CD4-positive, CD25-positive, alpha-beta regulatory T cell (primary cell): ENCODE data around the gene OLR1. TPM values are rescaled to one million over a fixed set of nuclear protein-coding genes. Genes with fewer than 3 reads are reported as not detected.

ENCODE experiments used
- ATAC-seq, 2 donors: fragments of 150-1000 bp; cut with Tn5 transposase; one replicate each; pipeline ENCODE4 v1.10.0; 2021; ENCODE audit warnings: low read depth in 2 of 2, moderate number of reproducible peaks in 2 of 2, moderate library complexity in 1 of 2
- DNase-seq, 3 donors: peaks; one replicate each; pipeline versions ENCODE4 v3.0.0 to v3.0.0-alpha.2; 2012 to 2022; ENCODE audit warnings: mixed read lengths in 1 of 3
- H3K27ac ChIP-seq: one replicate; pipeline ENCODE4 v1.7.0; 2013; ENCODE audit warnings: mild to moderate bottlenecking, low read length; ENCODE audit not compliant: insufficient read depth, poor library complexity, severe bottlenecking
- H3K27me3 ChIP-seq: one replicate; pipeline ENCODE4 v1.7.0; 2013; ENCODE audit warnings: low read length; ENCODE audit not compliant: control insufficient read depth, insufficient read depth
- H3K36me3 ChIP-seq: one replicate; pipeline ENCODE4 v1.7.0; 2013; ENCODE audit warnings: mild to moderate bottlenecking, low read length, moderate library complexity; ENCODE audit not compliant: control insufficient read depth, insufficient read depth
- H3K4me1 ChIP-seq: 2 replicates; pipeline ENCODE4 v1.7.0; 2013; ENCODE audit warnings: mild to moderate bottlenecking, low read length; ENCODE audit not compliant: insufficient read depth, control insufficient read depth, poor library complexity, severe bottlenecking
- H3K4me3 ChIP-seq: one replicate; pipeline ENCODE4 v1.7.0; 2013; ENCODE audit warnings: low read depth, mild to moderate bottlenecking, low read length, moderate library complexity
- H3K9me3 ChIP-seq, 2 experiments: 1 replicate in 1 of 2; 2 replicates in 1 of 2; pipeline ENCODE4 v1.7.0; 2013; ENCODE audit warnings: low read length in 2 of 2, mild to moderate bottlenecking in 1 of 2, moderate library complexity in 1 of 2; ENCODE audit not compliant: control insufficient read depth in 2 of 2
- H3K27ac Mint-ChIP-seq, 3 donors: one replicate each; pipeline ENCODE4 v1.8.0; 2020 to 2022; ENCODE audit warnings: mild to moderate bottlenecking in 3 of 3, mixed read lengths in 3 of 3, moderate library complexity in 2 of 3
- H3K27me3 Mint-ChIP-seq: one replicate; pipeline ENCODE4 v1.8.0; 2022; ENCODE audit warnings: mild to moderate bottlenecking, mixed read lengths
- H3K36me3 Mint-ChIP-seq: one replicate; pipeline ENCODE4 v1.8.0; 2020; ENCODE audit warnings: mixed read lengths
- H3K4me1 Mint-ChIP-seq, 4 donors: one replicate each; pipeline ENCODE4 v1.8.0; 2020 to 2022; ENCODE audit warnings: mixed read lengths in 4 of 4, mild to moderate bottlenecking in 1 of 4
- H3K4me3 Mint-ChIP-seq, 4 donors: one replicate each; pipeline ENCODE4 v1.8.0; 2020 to 2022; ENCODE audit warnings: mild to moderate bottlenecking in 4 of 4, mixed read lengths in 4 of 4, moderate library complexity in 3 of 4
- H3K9me3 Mint-ChIP-seq, 7 donors: one replicate each; pipeline ENCODE4 v1.8.0; 2020 to 2022; ENCODE audit warnings: mixed read lengths in 7 of 7, mild to moderate bottlenecking in 3 of 7, moderate library complexity in 2 of 7
- polyA plus RNA-seq, 4 donors: library from polyadenylated mRNA; unstranded; fragments of 300-500 nt; fragmentation: Illumina TruSeq; gene quantifications; one replicate each; pipeline ENCODE4 v1.2.3, GENCODE V29; 2021
- total RNA-seq: library from RNA; stranded (reverse); gene quantifications from one replicate; pipeline ENCODE4 v1.2.3, GENCODE V29; 2022

The OLR1 gene
- total and polyA plus RNA-seq, 5 donors from 2014 or later = not detected

GRCh38 chr12:10130042-10130441, 41.9 kb downstream of the OLR1 start, which contains the start of gene CLEC7A:
CLEC7A (minus strand) TSS chr12:10130199; CDS start chr12:10130082, 117 bp downstream.
- H3K9me3 ChIP-seq = no peaks in the 10 kb centered on the region
- Mint-ChIP-seq H3K4me1 (peaks cover 5 to 14% (median 7%) of the 10 kb centered on the region in 4 donors), H3K27ac (peak within 1 kb of the TSS in 2 of 3 donors; percentile 38 to 53), H3K27me3 (peaks cover 8% of the 10 kb centered on the region), H3K9me3 (peaks cover 0 to 1% (median 0%) of the 10 kb centered on the region in 7 donors), H3K4me3 (peak within 1 kb of the TSS in 1 of 4 donors; percentile 64), H3K36me3 (no peaks in the 10 kb centered on the region)
- H3K4me1 ChIP-seq = peaks cover 5% of the 10 kb centered on the region
- ATAC-seq (peak in 1 of 2 donors; percentile 34), DNase-seq (peak in 1 of 3 donors; percentile 50)
- no peaks in the 10 kb centered on the region for H3K36me3 ChIP-seq
- H3K27ac ChIP-seq = no peak within 1 kb of the TSS
- H3K27me3 ChIP-seq = no peaks in the 10 kb centered on the region
- peak within 1 kb of the TSS; percentile 37 for H3K4me3 ChIP-seq

DNA sequence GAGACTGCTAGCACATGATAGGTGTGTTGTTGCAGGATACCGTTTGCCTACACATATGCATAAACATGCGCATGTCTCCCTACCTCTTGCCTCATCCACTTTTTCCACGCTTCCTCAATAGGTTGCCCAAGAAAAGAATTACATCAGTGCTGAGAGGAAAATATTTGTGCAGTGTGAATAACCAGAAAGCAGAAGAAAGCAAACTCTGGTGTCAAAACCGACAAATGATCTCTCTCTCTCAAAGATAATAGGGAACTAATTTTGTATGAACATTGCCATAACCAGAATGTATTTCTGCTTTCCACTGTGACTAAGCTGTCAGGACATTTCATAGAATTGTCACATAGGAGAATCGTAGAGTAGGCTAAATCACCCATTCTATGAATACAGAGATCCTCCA, 43.2 kb downstream of the OLR1 start:
- no peak overlapping the region for H3K27ac Mint-ChIP-seq
- no peak for ATAC-seq

GRCh38 chr12:10126413-10126812, 45.5 kb downstream of the OLR1 start:
- no peak overlapping the region for H3K27ac Mint-ChIP-seq
- no peak overlapping the region for H3K27ac ChIP-seq
- H3K4me3 Mint-ChIP-seq = no peak overlapping the region
- H3K9me3 ChIP-seq = no peaks in the 10 kb centered on the region
- H3K27me3 ChIP-seq = no peaks in the 10 kb centered on the region
- peaks cover 0 to 1% (median 0%) of the 10 kb centered on the region in 7 donors for H3K9me3 Mint-ChIP-seq
- H3K36me3 ChIP-seq = no peaks in the 10 kb centered on the region
- no peaks in the 10 kb centered on the region for H3K36me3 Mint-ChIP-seq
- peaks cover 5% of the 10 kb centered on the region for H3K4me1 ChIP-seq
- ATAC-seq = no peak
- H3K4me1 Mint-ChIP-seq = peaks cover 5 to 14% (median 7%) of the 10 kb centered on the region in 4 donors
- H3K4me3 ChIP-seq = no peak overlapping the region
- H3K27me3 Mint-ChIP-seq = peaks cover 8% of the 10 kb centered on the region
- DNase-seq = no peak

More for the DNA sequence above, 43.2 kb downstream of the OLR1 start:
- H3K9me3 ChIP-seq = no peaks in the 10 kb centered on the region
- peaks cover 8% of the 10 kb centered on the region for H3K27me3 Mint-ChIP-seq
- H3K27me3 ChIP-seq = no peaks in the 10 kb centered on the region
- no peak overlapping the region for H3K4me3 ChIP-seq
- no peaks in the 10 kb centered on the region for H3K36me3 ChIP-seq
- H3K4me3 Mint-ChIP-seq = no peak overlapping the region
- no peak for DNase-seq
- peaks cover 5% of the 10 kb centered on the region for H3K4me1 ChIP-seq
- peaks cover 0 to 1% (median 0%) of the 10 kb centered on the region in 7 donors for H3K9me3 Mint-ChIP-seq
- H3K36me3 Mint-ChIP-seq = no peaks in the 10 kb centered on the region
- no peak overlapping the region for H3K27ac ChIP-seq
- H3K4me1 Mint-ChIP-seq = peaks cover 5 to 14% (median 7%) of the 10 kb centered on the region in 4 donors

DNA sequence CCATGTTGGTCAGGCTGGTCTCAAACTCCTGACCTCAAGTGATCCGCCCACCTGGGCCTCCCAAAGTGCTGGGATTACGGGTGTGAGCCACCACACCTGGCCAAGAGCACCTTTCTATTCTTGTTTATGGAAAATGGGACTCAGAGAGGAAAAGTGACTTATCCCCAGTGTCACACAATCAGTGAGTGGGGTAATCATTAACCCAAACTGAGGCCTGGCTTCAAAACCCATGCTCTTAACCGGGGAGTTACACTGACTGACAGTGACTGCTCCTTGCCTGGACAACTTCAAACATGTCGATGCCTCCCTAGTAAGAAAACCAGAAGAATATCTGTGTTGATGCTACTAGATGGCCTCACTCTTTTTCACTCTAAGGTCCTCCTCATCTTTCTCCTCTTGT, 49.2 kb downstream of the OLR1 start:
- Histone ChIP-seq H3K27ac (no peak overlapping the region), H3K4me3 (no peak overlapping the region), H3K27me3 (no peaks in the 10 kb centered on the region), H3K36me3 (no peaks in the 10 kb centered on the region), H3K4me1 (no peaks in the 10 kb centered on the region), H3K9me3 (no peaks in the 10 kb centered on the region)
- peaks cover 0 to 4% (median 0%) of the 10 kb centered on the region in 7 donors for H3K9me3 Mint-ChIP-seq
- DNase-seq = no peak
- H3K4me1 Mint-ChIP-seq = peaks cover 0 to 4% (median 0%) of the 10 kb centered on the region in 4 donors
- peaks cover 8% of the 10 kb centered on the region for H3K27me3 Mint-ChIP-seq
- H3K4me3 Mint-ChIP-seq = no peak overlapping the region
- no peak overlapping the region for H3K27ac Mint-ChIP-seq
- no peaks in the 10 kb centered on the region for H3K36me3 Mint-ChIP-seq
- no peak for ATAC-seq

DNA sequence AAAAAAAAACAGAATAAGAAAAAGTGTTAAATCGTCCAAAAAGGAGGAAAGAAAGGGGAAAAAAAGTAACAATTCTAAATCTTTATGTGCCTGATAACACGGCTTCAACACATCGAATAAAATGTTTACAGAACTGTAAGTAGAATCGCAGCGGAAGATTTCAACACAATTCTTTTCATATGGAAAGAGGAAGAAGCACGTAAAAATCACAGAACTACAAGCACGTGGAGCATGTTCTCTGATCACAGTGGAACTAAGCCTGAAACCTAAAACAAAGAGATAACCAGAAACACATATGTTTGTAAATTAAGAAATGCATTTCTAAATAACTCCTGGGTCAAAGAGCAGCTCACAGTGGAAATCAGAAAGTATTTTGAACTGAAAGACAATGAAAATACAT, 50.7 kb downstream of the OLR1 start:
- H3K4me3 Mint-ChIP-seq = no peak overlapping the region
- no peaks in the 10 kb centered on the region for H3K9me3 ChIP-seq
- H3K36me3 Mint-ChIP-seq = no peaks in the 10 kb centered on the region
- no peak overlapping the region for H3K27ac Mint-ChIP-seq
- peaks cover 8% of the 10 kb centered on the region for H3K27me3 Mint-ChIP-seq
- H3K27ac ChIP-seq = no peak overlapping the region
- H3K9me3 Mint-ChIP-seq = peaks cover 0 to 4% (median 0%) of the 10 kb centered on the region in 7 donors
- H3K36me3 ChIP-seq = no peaks in the 10 kb centered on the region
- H3K4me1 Mint-ChIP-seq = peaks cover 0 to 4% (median 0%) of the 10 kb centered on the region in 4 donors
- no peaks in the 10 kb centered on the region for H3K4me1 ChIP-seq
- DNase-seq = no peak
- H3K4me3 ChIP-seq = no peak overlapping the region
- H3K27me3 ChIP-seq = no peaks in the 10 kb centered on the region
- ATAC-seq = no peak

- Mint-ChIP-seq H3K27me3 (peaks cover 7% of the 10 kb centered on the region), H3K9me3 (peaks cover 0 to 4% (median 0%) of the 10 kb centered on the region in 7 donors), H3K4me1 (peaks cover 0 to 4% (median 0%) of the 10 kb centered on the region in 4 donors), H3K36me3 (no peaks in the 10 kb centered on the region), H3K4me3 (no peak overlapping the region), H3K27ac (no peak overlapping the region)
- DNase-seq = no peak
- Histone ChIP-seq H3K9me3 (no peaks in the 10 kb centered on the region), H3K36me3 (no peaks in the 10 kb centered on the region), H3K4me1 (no peaks in the 10 kb centered on the region), H3K27ac (no peak overlapping the region), H3K27me3 (no peaks in the 10 kb centered on the region), H3K4me3 (no peak overlapping the region)
- no peak for ATAC-seq
Observed at GRCh38 chr12:10119066-10119465, 52.9 kb downstream of the OLR1 start.

DNA sequence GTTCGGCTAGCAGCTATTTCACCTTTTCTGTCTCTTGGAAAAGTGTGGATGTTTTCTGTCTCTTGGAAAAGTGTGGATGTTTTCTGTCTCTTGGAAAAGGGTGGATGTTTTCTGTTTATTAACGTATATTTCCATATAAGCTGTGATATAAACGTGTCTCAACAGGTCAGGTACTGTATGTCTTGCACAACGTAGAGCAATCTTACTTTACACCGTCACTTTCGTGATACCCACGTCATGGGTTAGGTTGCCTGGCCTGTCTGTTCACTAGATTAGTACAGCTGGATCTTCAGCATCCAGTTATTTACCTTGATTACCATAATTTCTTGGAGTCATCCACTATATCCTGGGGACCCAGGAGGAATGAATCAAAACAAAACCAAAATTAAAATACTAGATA, 56.0 kb downstream of the OLR1 start:
- no peaks in the 10 kb centered on the region for H3K4me1 ChIP-seq
- no peak for ATAC-seq
- no peak for DNase-seq
- no peak overlapping the region for H3K27ac ChIP-seq
- Mint-ChIP-seq H3K4me1 (peaks cover 0 to 4% (median 0%) of the 10 kb centered on the region in 4 donors), H3K27ac (no peak overlapping the region), H3K27me3 (peaks cover 11% of the 10 kb centered on the region), H3K36me3 (no peaks in the 10 kb centered on the region), H3K4me3 (no peak overlapping the region), H3K9me3 (peaks cover 0 to 4% (median 0%) of the 10 kb centered on the region in 7 donors)
- no peaks in the 10 kb centered on the region for H3K27me3 ChIP-seq
- no peak overlapping the region for H3K4me3 ChIP-seq
- no peaks in the 10 kb centered on the region for H3K9me3 ChIP-seq
- no peaks in the 10 kb centered on the region for H3K36me3 ChIP-seq

- peaks cover 0 to 4% (median 0%) of the 10 kb centered on the region in 7 donors for H3K9me3 Mint-ChIP-seq
- peaks cover 11% of the 10 kb centered on the region for H3K27me3 Mint-ChIP-seq
- no peak overlapping the region for H3K4me3 ChIP-seq
- no peak overlapping the region for H3K27ac ChIP-seq
- no peaks in the 10 kb centered on the region for H3K9me3 ChIP-seq
- H3K4me3 Mint-ChIP-seq = no peak overlapping the region
- H3K36me3 ChIP-seq = no peaks in the 10 kb centered on the region
- no peaks in the 10 kb centered on the region for H3K27me3 ChIP-seq
- ATAC-seq = no peak
- H3K4me1 Mint-ChIP-seq = peaks cover 0 to 4% (median 0%) of the 10 kb centered on the region in 4 donors
- no peak overlapping the region for H3K27ac Mint-ChIP-seq
- DNase-seq = no peak
- H3K36me3 Mint-ChIP-seq = no peaks in the 10 kb centered on the region
- H3K4me1 ChIP-seq = no peaks in the 10 kb centered on the region
Observed at GRCh38 chr12:10115311-10115710, 56.6 kb downstream of the OLR1 start.
